ENCODE data around the gene MYH15. TPM values are rescaled to one million over a fixed set of nuclear protein-coding genes. Genes with fewer than 3 reads are reported as not detected.

The MYH15 gene
- total and polyA plus RNA-seq, 2 of the 8 experiments (the other 6 are each of a cell fraction or from before 2014, with no cell fraction given) = under 0.01 TPM; not detected in 1

DNA sequence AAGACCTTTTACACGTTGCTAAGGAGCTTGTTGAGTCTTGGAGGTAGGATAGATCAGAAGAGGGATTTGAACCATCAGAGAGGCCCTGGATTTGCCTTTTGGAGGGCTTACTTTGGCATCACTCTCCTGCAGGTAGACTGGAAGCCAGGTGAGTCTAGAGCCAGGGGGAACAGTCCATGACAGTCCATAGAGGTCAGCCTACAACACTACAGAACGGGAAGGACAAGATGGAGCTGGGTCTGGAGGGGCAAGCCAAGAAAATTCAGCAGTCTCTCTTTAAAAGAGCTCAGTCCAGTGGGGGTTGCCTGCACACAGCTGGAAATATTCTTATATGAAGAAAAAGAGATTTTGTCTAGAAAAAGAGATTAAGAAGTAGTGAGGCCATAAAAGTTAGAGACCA is 153.4 kb downstream of the MYH15 start:
- H3K56ac ChIP-seq (replicated peaks; ENCODE audit: insufficient read length, low read depth, low read length) = no peak overlapping the region
- H4K5ac ChIP-seq (ENCODE audit: insufficient read length, low read depth, low read length) = no peak overlapping the region
- H3K9ac ChIP-seq (replicated peaks in 1 of 4; ENCODE audit: extremely low read depth in 1 of 4, low read depth in 3 of 4, low read length in 3 of 4) = no peak overlapping the region
- no peaks in the 10 kb centered on the region for H3K9me3 ChIP-seq (ENCODE audit: insufficient read depth in 2 of 2, low read depth in 1 of 2, low read length in 1 of 2)
- no peak overlapping the region for H2BK120ac ChIP-seq (replicated peaks; ENCODE audit: low read depth, low read length)
- H3K79me1 ChIP-seq (ENCODE audit: low read depth, low read length) = no peaks in the 10 kb centered on the region
- no peak overlapping the region for H3K14ac ChIP-seq (ENCODE audit: insufficient read length)
- POLR2A ChIA-PET (ENCODE audit: partially characterized antibody) = no interaction called here
- H3K4me2 ChIP-seq (ENCODE audit: insufficient read depth in 1 of 2, low read depth in 2 of 2, low read length in 2 of 2) = no peak overlapping the region
- H3K4ac ChIP-seq (replicated peaks; ENCODE audit: insufficient read length, low read depth, low read length) = no peak overlapping the region
- H3K23me2 ChIP-seq (ENCODE audit: low read depth, low read length) = no peaks in the 10 kb centered on the region
- no peak overlapping the region for H4K8ac ChIP-seq (ENCODE audit: extremely low read depth, insufficient read depth, low read length)
- WGBS, 2 experiments (ENCODE audit: extremely low coverage in 1 of 2, insufficient coverage in 1 of 2, insufficient read length in 1 of 2, insufficient replicate concordance in 2 of 2, low coverage in 1 of 2, low lambda C conversion rate in 2 of 2, missing lambda C conversion rate in 1 of 2) = 93% methylated on average over 2 of the region's 2 CpGs; no CpG with 5 or more reads in 1 of the 2 experiments
- H2BK12ac ChIP-seq (ENCODE audit: low read depth, low read length) = no peak overlapping the region
- no peaks in the 10 kb centered on the region for H3K79me2 ChIP-seq (ENCODE audit: control insufficient read depth in 1 of 2, insufficient read depth in 2 of 2, low read length in 2 of 2)
- H4K20me1 ChIP-seq (replicated peaks in 1 of 2; ENCODE audit: control insufficient read depth in 1 of 2, insufficient read depth in 2 of 2, low read length in 2 of 2) = no peaks in the 10 kb centered on the region
- no peak overlapping the region for H2BK15ac ChIP-seq (ENCODE audit: low read length)
- H2AK5ac ChIP-seq (ENCODE audit: low read depth, low read length) = no peak overlapping the region
- no peak overlapping the region for H2BK20ac ChIP-seq (ENCODE audit: low read length)
- H3K4me1 ChIP-seq (replicated peaks in 1 of 4; ENCODE audit: control insufficient read depth in 3 of 4, insufficient read depth in 4 of 4, low read length in 3 of 4) = no peaks in the 10 kb centered on the region
- no peak overlapping the region for H3K4me3 ChIP-seq (ENCODE audit: extremely low read depth in 1 of 4, insufficient read depth in 2 of 4, low read depth in 3 of 4, low read length in 4 of 4)
- H2AFZ ChIP-seq (ENCODE audit: low read length) = no peak overlapping the region
- no peaks in the 10 kb centered on the region for H3K27me3 ChIP-seq (replicated peaks in 1 of 4; ENCODE audit: control insufficient read depth in 3 of 4, extremely low read depth in 1 of 4, insufficient read depth in 3 of 4, low read length in 3 of 4)
- H3K18ac ChIP-seq (ENCODE audit: extremely low read depth, low read length) = no peak overlapping the region
- no peak overlapping the region for H3K23ac ChIP-seq (ENCODE audit: insufficient read length)
- no peak for FAIRE-seq
- H2BK5ac ChIP-seq (ENCODE audit: low read depth, low read length) = no peak overlapping the region
- CTCF ChIA-PET (ENCODE audit: partially characterized antibody) = interaction anchor here (1.3 kb wide), 1 partner anchor 265 kb away, joined by 4 read pairs; no protein-coding TSS in a partner anchor
- H4K91ac ChIP-seq (replicated peaks; ENCODE audit: insufficient read length, low read length) = no peak overlapping the region
- no peak for DNase-seq (ENCODE audit: low read depth in 1 of 2, low spot score in 2 of 2)
- H3K27ac ChIP-seq (ENCODE audit: low read depth, low read length) = no peak overlapping the region
- H3K36me3 ChIP-seq (ENCODE audit: control insufficient read depth in 2 of 4, insufficient read depth in 4 of 4, low read length in 3 of 4) = no peaks in the 10 kb centered on the region
- TF ChIP-seq JUN (IDR thresholded peaks at IDR 0.05; ENCODE audit: low read depth, low read length) (no peak), GABPA (IDR thresholded peaks at IDR 0.05; ENCODE audit: borderline replicate concordance, insufficient read depth, low read length) (no peak), CEBPB (IDR thresholded peaks at IDR 0.05; ENCODE audit: low read depth, low read length) (no peak), PHF8 (conservative IDR thresholded peaks at IDR 0.05; ENCODE audit: low read depth, low read length) (no peak), SIRT6 (IDR thresholded peaks at IDR 0.05; ENCODE audit: low read length) (no peak), SIN3A (conservative IDR thresholded peaks at IDR 0.05 in 1 of 2, IDR thresholded peaks at IDR 0.05 in 1 of 2; ENCODE audit: low read depth in 1 of 2, low read length in 2 of 2) (no peak), SP1 (IDR thresholded peaks at IDR 0.05; ENCODE audit: low read depth, low read length) (no peak), FOSL1 (IDR thresholded peaks at IDR 0.05; ENCODE audit: insufficient read depth, low read depth, low read length) (no peak), SIX5 (IDR thresholded peaks at IDR 0.05; ENCODE audit: low read depth, low read length) (no peak), MAFK (IDR thresholded peaks at IDR 0.05; ENCODE audit: low read depth, low read length) (no peak), TBP (IDR thresholded peaks at IDR 0.05; ENCODE audit: low read depth, low read length) (no peak), NANOG (IDR thresholded peaks at IDR 0.05; ENCODE audit: insufficient read depth, low read depth, low read length, poor library complexity, severe bottlenecking) (no peak), TEAD4 (IDR thresholded peaks at IDR 0.05; ENCODE audit: low read depth, low read length) (no peak), HDAC6 (IDR thresholded peaks at IDR 0.05; ENCODE audit: low read depth, low read length) (no peak), POU5F1 (IDR thresholded peaks at IDR 0.05; ENCODE audit: low read depth, low read length) (no peak), BRCA1 (IDR thresholded peaks at IDR 0.05; ENCODE audit: low read depth, low read length) (no peak), SP4 (IDR thresholded peaks at IDR 0.05; ENCODE audit: low read length) (no peak)
